ENCODE measurements around the gene SEMG1. TPM values are rescaled to one million over a fixed set of nuclear protein-coding genes. Genes with fewer than 3 reads are reported as not detected.

The SEMG1 gene
- total RNA-seq, 1 experiment from 2014 or later: not detected

- intact Hi-C loops (cut with micrococcal nuclease): no loop called here
- no peak overlapping the region for H3K4me3 Mint-ChIP-seq (ENCODE audit: unreplicated experiment)
- no peak for TF ChIP-seq CTCF (IDR thresholded peaks at IDR 0.05; ENCODE audit: unreplicated experiment)
- H3K9me3 Mint-ChIP-seq (ENCODE audit: unreplicated experiment): peaks cover 11% of the 10 kb centered on the region
- H3K4me1 Mint-ChIP-seq (ENCODE audit: insufficient read depth, unreplicated experiment): no peaks in the 10 kb centered on the region
- H3K36me3 Mint-ChIP-seq (ENCODE audit: insufficient read depth, unreplicated experiment): no peaks in the 10 kb centered on the region
- POLR2A ChIA-PET: no interaction called here
- no peak for DNase-seq (ENCODE audit: unreplicated experiment)
- CTCF ChIA-PET: interaction anchor here (0.6 kb wide), 2 partner anchors 43 to 79 kb away, joined by 3 read pairs; no protein-coding TSS in a partner anchor
- H3K27ac Mint-ChIP-seq (ENCODE audit: low read depth, unreplicated experiment): no peak overlapping the region
- peaks cover 50% of the 10 kb centered on the region for H3K27me3 Mint-ChIP-seq (ENCODE audit: insufficient read depth, unreplicated experiment)
- no TSS peak for BruUV-seq (replicated peaks)
These were observed 11.8 kb downstream of the SEMG1 start for GRCh38 chr20:45218636-45219035.

- ChIA-PET CTCF (interaction anchor here (0.8 to 1.5 kb wide), 2 partner anchors 70 to 73 kb away, joined by 3 to 6 read pairs; no protein-coding TSS in a partner anchor), POLR2A (interaction anchor here (0.8 to 1.4 kb wide), 2 partner anchors 15 to 33 kb away, joined by 4 to 5 read pairs; partner anchors contain the start of genes SEMG1 and SLPI)
- no peaks in the 10 kb centered on the region for H3K4me1 Mint-ChIP-seq (ENCODE audit: insufficient read depth, unreplicated experiment)
- H3K36me3 Mint-ChIP-seq (ENCODE audit: insufficient read depth, unreplicated experiment): no peaks in the 10 kb centered on the region
- H3K27ac Mint-ChIP-seq (ENCODE audit: low read depth, unreplicated experiment): no peak within 1 kb of the TSS
- H3K9me3 Mint-ChIP-seq (ENCODE audit: unreplicated experiment): peaks cover 11% of the 10 kb centered on the region
- DNase-seq (ENCODE audit: unreplicated experiment): no peak
- peaks cover 59% of the 10 kb centered on the region for H3K27me3 Mint-ChIP-seq (ENCODE audit: insufficient read depth, unreplicated experiment)
- TF ChIP-seq CTCF (IDR thresholded peaks at IDR 0.05; ENCODE audit: unreplicated experiment): no peak
- no peak within 1 kb of the TSS for H3K4me3 Mint-ChIP-seq (ENCODE audit: unreplicated experiment)
- BruUV-seq (replicated peaks): no TSS peak
- intact Hi-C loops (cut with micrococcal nuclease): no loop called here
These were observed 14.2 kb downstream of the SEMG1 start, which contains the start of gene SEMG2 for GRCh38 chr20:45221076-45221475. SEMG2 (plus strand) TSS chr20:45221373; CDS start chr20:45221390, 17 bp downstream.

- Mint-ChIP-seq H3K36me3 (ENCODE audit: insufficient read depth, unreplicated experiment) (no peaks in the 10 kb centered on the region), H3K4me1 (ENCODE audit: insufficient read depth, unreplicated experiment) (no peaks in the 10 kb centered on the region), H3K9me3 (ENCODE audit: unreplicated experiment) (peaks cover 11% of the 10 kb centered on the region), H3K4me3 (ENCODE audit: unreplicated experiment) (no peak overlapping the region), H3K27ac (ENCODE audit: low read depth, unreplicated experiment) (no peak overlapping the region), H3K27me3 (ENCODE audit: insufficient read depth, unreplicated experiment) (peaks cover 63% of the 10 kb centered on the region)
- ChIA-PET POLR2A (interaction anchor here (0.7 kb wide), 1 partner anchor 205 kb away, joined by 3 read pairs; no protein-coding TSS in a partner anchor), CTCF (interaction anchor here (1.1 kb wide), 1 partner anchor 110 kb away, joined by 3 read pairs; no protein-coding TSS in a partner anchor)
- no peak for TF ChIP-seq CTCF (IDR thresholded peaks at IDR 0.05; ENCODE audit: unreplicated experiment)
- intact Hi-C loops (cut with micrococcal nuclease): no loop called here
- DNase-seq (ENCODE audit: unreplicated experiment): no peak
- BruUV-seq (replicated peaks): no TSS peak
These were observed 16.3 kb downstream of the SEMG1 start for GRCh38 chr20:45223136-45223535.

GRCh38 chr20:45226287-45226686 is 19.5 kb downstream of the SEMG1 start:
- POLR2A ChIA-PET: interaction anchor here (0.6 to 0.7 kb wide), 2 partner anchors 27 to 189 kb away, joined by 3 read pairs; no protein-coding TSS in a partner anchor
- no peak for DNase-seq (ENCODE audit: unreplicated experiment)

More at GRCh38 chr20:45226287-45226686, 19.5 kb downstream of the SEMG1 start:
- Mint-ChIP-seq H3K27me3 (ENCODE audit: insufficient read depth, unreplicated experiment) (peaks cover 58% of the 10 kb centered on the region), H3K36me3 (ENCODE audit: insufficient read depth, unreplicated experiment) (no peaks in the 10 kb centered on the region), H3K27ac (ENCODE audit: low read depth, unreplicated experiment) (no peak overlapping the region), H3K4me3 (ENCODE audit: unreplicated experiment) (no peak overlapping the region), H3K9me3 (ENCODE audit: unreplicated experiment) (peaks cover 11% of the 10 kb centered on the region), H3K4me1 (ENCODE audit: insufficient read depth, unreplicated experiment) (no peaks in the 10 kb centered on the region)
- no peak for TF ChIP-seq CTCF (IDR thresholded peaks at IDR 0.05; ENCODE audit: unreplicated experiment)
- intact Hi-C loops (cut with micrococcal nuclease): no loop called here
- CTCF ChIA-PET: interaction anchor here (0.9 kb wide), 1 partner anchor 65 kb away, joined by 3 read pairs; no protein-coding TSS in a partner anchor
- no TSS peak for BruUV-seq (replicated peaks)
